Left ventricle myocardium inferior (tissue), 1 donor: ENCODE data around the gene RAPGEF2. TPM values are rescaled to one million over a fixed set of nuclear protein-coding genes. Genes with fewer than 3 reads are reported as not detected.
"Not testable (repeated sequence)": the region's sequence is repeated elsewhere in the genome, so short reads cannot be mapped to it uniquely, and the experiment has no call there.

ENCODE experiments used
- DNase-seq: peaks from one replicate; pipeline ENCODE4 v3.0.0-alpha.2; 2020
- H3K27ac ChIP-seq: fragments of 200-600 bp; replicated peaks from 2 replicates; pipeline ENCODE4 v1.8.0; 2021
- H3K27me3 ChIP-seq: fragments of 200-600 bp; 2 replicates; pipeline ENCODE4 v1.8.0; 2021; ENCODE audit warnings: low read depth
- H3K36me3 ChIP-seq: fragments of 200-600 bp; 2 replicates; pipeline ENCODE4 v1.8.0; 2021
- H3K4me1 ChIP-seq: fragments of 200-600 bp; 2 replicates; pipeline ENCODE4 v1.8.0; 2021
- H3K4me3 ChIP-seq: fragments of 200-600 bp; 2 replicates; pipeline ENCODE4 v1.8.0; 2021; ENCODE audit warnings: mild to moderate bottlenecking, moderate library complexity
- H3K9me3 ChIP-seq: fragments of 200-600 bp; replicated peaks from 2 replicates; pipeline ENCODE4 v1.8.0; 2021
- intact Hi-C: fragments of 100-400 bp; cut with micrococcal nuclease; formaldehyde crosslinking; loops from one replicate; pipeline ENCODE4 v1.11.0; 2022
- total RNA-seq: library from RNA; stranded (reverse); fragmentation: NEBNext Ultra II Directional; extraction: Animal tissue kit (Norgen Biotek cat#: 25700); gene quantifications from one replicate; pipeline ENCODE4 v1.2.1, GENCODE V29; 2021
- TF ChIP-seq, protein P1 (sequence below): fragments of 200-600 bp; IDR thresholded peaks from 2 replicates; pipeline ENCODE4 v1.8.0; 2021; ENCODE audit warnings: antibody characterized with exemption, mild to moderate bottlenecking, borderline replicate concordance
- donor health status: DM: no; HTN: yes; CAD: no; lungs with severe emphysema.

Gene RAPGEF2
- total RNA-seq, 1 donor from 2014 or later, result 51.5 TPM

DNA sequence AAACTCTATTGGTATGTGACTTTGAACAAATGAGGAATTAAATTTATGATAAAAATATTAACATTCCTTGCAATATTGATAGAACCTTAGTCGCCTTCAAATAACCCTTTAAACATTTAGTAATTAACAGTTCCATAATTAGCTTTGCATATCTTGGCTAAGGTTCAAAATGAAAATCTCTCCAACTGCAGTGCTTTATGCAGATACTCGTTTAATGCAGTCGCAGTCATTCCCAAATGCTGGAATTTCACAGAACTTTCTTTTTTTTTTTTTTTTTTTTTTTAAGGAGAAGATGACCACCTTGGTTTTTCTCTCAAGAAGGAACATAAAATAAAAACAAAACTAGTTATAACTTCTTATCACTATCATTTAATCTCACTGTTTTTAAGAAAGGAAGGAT, 5.2 kb downstream of the RAPGEF2 start:
- Histone ChIP-seq H3K4me3 (peak overlapping the region; percentile 96), H3K4me1 (peaks cover 86% of the 10 kb centered on the region), H3K9me3 (no peaks in the 10 kb centered on the region), H3K27me3 (no peaks in the 10 kb centered on the region), H3K36me3 (no peaks in the 10 kb centered on the region), H3K27ac (no peak overlapping the region)
- DNase-seq, result no peak
- intact Hi-C loops, result loop anchor here (10.0 kb wide), 1 partner anchor 47 kb away; no protein-coding TSS in a partner anchor
- TF ChIP-seq, protein P1, sequence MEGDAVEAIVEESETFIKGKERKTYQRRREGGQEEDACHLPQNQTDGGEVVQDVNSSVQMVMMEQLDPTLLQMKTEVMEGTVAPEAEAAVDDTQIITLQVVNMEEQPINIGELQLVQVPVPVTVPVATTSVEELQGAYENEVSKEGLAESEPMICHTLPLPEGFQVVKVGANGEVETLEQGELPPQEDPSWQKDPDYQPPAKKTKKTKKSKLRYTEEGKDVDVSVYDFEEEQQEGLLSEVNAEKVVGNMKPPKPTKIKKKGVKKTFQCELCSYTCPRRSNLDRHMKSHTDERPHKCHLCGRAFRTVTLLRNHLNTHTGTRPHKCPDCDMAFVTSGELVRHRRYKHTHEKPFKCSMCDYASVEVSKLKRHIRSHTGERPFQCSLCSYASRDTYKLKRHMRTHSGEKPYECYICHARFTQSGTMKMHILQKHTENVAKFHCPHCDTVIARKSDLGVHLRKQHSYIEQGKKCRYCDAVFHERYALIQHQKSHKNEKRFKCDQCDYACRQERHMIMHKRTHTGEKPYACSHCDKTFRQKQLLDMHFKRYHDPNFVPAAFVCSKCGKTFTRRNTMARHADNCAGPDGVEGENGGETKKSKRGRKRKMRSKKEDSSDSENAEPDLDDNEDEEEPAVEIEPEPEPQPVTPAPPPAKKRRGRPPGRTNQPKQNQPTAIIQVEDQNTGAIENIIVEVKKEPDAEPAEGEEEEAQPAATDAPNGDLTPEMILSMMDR, result no peak

DNA sequence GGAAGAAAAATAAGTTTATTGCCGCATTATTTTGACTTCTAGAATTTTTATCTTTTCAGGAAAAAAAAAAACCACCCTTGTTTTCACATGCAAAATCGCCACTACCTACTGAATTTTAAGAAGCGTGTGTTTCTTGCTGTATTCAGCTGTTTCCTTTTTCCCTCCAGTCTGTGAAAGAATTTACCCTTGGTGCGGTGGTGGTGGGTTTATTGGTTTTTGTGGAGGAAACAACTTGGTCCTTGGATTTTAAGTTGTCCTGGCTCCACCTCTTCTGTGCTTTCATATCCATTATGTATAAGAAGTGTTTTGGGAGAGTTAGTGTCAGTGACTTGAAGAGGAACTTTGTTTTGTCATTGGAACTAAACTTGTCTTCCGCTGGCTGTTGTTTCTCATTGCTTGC, 8.1 kb downstream of the RAPGEF2 start:
- intact Hi-C loops, result no loop called here
- H3K4me1 ChIP-seq, result peaks cover 66% of the 10 kb centered on the region
- TF ChIP-seq, protein P1, result no peak
- peaks cover 6% of the 10 kb centered on the region for H3K9me3 ChIP-seq
- H3K27ac ChIP-seq, result no peak overlapping the region
- no peak for DNase-seq
- no peaks in the 10 kb centered on the region for H3K27me3 ChIP-seq
- H3K36me3 ChIP-seq, result no peaks in the 10 kb centered on the region
- H3K4me3 ChIP-seq, result no peak overlapping the region

DNA sequence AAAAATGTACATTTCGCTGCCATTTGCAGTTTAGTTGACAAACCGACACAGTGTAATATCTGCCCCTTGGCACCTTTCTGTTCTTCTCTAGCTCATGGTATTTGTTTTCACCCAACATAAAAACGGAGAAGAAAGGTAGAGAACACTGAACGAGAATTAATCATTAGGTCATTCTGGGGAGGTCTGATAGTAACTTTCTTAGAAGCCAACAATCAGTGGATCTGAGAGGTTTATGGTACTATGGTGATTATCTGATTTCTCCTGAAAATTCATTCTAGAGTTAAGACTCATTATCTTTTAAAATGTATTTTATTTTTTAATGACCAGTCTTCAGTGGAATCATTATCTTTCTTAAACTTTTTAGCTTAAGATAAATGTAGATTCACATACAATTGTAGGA, 8.5 kb downstream of the RAPGEF2 start:
- peaks cover 65% of the 10 kb centered on the region for H3K4me1 ChIP-seq
- no peak overlapping the region for H3K4me3 ChIP-seq
- TF ChIP-seq, protein P1, result no peak
- no peak for DNase-seq
- H3K36me3 ChIP-seq, result no peaks in the 10 kb centered on the region
- H3K27me3 ChIP-seq, result no peaks in the 10 kb centered on the region
- peaks cover 6% of the 10 kb centered on the region for H3K9me3 ChIP-seq
- intact Hi-C loops, result no loop called here
- no peak overlapping the region for H3K27ac ChIP-seq

DNA sequence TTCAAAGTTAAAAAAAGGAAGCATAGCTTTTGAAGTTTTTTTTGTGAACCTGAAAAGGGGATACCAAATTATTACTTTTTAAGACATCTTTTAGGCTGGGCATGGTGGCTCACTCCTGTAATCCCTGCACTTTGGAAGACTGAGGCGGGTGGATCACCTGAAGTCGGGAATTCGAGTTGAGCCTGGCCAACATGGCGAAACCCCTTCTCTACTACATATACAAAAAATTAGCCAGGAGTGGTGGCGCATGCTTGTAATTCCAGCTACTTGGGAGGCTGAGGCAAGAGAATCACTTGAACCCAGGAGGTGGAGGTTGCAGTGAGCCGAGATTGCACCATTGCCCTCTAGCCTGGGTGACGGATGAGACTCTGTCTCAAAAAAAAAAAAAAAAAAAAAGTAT, 10.5 kb downstream of the RAPGEF2 start:
- H3K4me1 ChIP-seq, result peaks cover 65% of the 10 kb centered on the region
- DNase-seq, H3K27me3 ChIP-seq, H3K36me3 ChIP-seq, H3K27ac ChIP-seq, H3K9me3 ChIP-seq, H3K4me3 ChIP-seq, intact Hi-C loops: not testable (repeated sequence)

DNA sequence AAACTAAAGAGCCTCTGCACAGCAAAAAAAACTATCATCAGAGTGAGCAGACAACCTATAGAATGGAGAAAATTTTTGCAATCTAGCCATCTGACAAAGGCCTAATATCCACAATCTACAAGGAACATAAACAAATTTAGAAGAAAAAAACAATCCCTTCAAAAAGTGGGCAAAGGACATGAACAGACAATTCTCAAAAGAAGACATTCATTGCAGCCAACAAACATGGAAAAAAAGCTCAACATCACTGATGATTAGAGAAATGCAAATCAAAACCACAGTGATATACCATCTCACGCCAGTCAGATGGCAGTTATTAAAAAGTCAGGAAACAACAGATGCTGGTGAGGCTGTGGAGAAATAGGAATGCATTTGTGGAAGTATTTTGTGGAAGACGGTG, 13.2 kb downstream of the RAPGEF2 start:
- intact Hi-C loops, DNase-seq, H3K27ac ChIP-seq, H3K9me3 ChIP-seq, H3K36me3 ChIP-seq, H3K4me3 ChIP-seq, H3K27me3 ChIP-seq: not testable (repeated sequence)
- H3K4me1 ChIP-seq, result peaks cover 57% of the 10 kb centered on the region

DNA sequence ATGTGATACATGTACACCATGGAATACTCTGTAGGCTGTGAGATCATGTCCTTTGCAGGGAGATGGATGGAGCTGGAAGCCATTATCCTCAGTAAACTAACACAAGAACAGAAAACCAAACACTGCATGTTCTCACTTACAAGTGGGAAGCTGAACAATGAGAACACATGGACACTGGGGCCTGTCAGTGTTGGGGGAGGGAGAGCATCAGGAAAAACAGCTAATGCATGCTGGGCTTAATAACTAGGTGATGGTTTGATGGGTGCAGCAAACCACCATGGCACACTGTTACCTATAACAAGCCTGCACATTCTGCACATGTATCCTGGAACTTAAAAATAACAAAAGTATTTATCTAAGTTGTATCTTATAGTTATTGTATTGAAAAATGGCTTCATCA, 13.8 kb downstream of the RAPGEF2 start:
- H3K27me3 ChIP-seq, intact Hi-C loops, H3K36me3 ChIP-seq, H3K27ac ChIP-seq, DNase-seq, H3K9me3 ChIP-seq, H3K4me3 ChIP-seq: not testable (repeated sequence)
- peaks cover 51% of the 10 kb centered on the region for H3K4me1 ChIP-seq

DNA sequence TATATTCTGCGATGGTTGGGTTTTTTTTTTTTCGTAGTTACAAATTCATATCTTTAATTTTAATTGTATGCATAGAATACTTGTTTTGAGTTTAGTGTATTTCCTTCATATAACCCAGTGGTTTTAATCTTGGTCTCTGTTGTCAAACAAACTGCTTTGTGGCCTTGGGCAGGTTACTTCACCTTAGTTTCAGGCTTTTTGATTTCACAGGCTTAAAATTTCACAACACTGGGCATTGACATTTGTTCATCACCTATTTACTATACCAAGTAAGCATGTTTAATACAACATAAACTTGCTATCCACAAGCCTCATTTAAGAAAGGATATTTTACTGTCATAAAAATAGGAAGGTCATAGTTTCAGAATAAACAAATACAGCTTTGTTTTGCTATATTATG, 14.7 kb downstream of the RAPGEF2 start:
- TF ChIP-seq, protein P1, result no peak
- Histone ChIP-seq H3K4me1 (peaks cover 43% of the 10 kb centered on the region), H3K27me3 (no peaks in the 10 kb centered on the region), H3K27ac (no peak overlapping the region), H3K9me3 (peaks cover 6% of the 10 kb centered on the region), H3K36me3 (no peaks in the 10 kb centered on the region), H3K4me3 (no peak overlapping the region)
- no peak for DNase-seq
- intact Hi-C loops, result no loop called here
